HG03196 (cell line): ENCODE data around the gene SH3TC2.

Experiments
- ATAC-seq: cut with Tn5 transposase; IDR thresholded peaks from one replicate; pipeline ENCODE4 v1.9.1; 2021; ENCODE audit not compliant: unreplicated experiment

The SH3TC2 gene

DNA sequence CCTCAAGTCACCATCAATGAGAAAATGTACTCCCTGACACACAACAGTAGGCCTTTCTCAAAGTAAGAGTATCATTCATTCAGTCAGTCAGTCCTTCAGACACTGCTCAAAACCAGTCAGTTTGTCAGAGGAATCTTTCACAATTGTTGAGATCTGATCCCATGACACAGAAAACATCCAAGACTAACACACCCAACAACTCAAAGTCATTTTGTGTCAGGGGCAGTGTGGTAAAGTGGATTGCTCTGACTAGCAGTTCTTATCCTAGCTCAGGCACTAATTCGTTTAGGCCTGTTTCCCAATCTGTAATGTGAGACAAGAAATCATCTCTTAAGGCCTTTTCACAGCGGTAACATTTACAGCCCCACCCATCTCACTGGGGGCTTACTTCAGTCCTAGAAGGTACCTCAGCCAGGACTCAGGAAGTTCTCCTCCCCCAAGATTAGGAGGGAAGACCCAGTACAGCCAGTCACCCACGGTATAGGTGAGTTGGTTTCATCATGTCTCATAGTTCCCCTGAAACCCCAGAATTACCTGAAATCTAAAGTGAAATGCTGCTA lies 31.9 kb downstream of the SH3TC2 start:
- no peak for ATAC-seq

DNA sequence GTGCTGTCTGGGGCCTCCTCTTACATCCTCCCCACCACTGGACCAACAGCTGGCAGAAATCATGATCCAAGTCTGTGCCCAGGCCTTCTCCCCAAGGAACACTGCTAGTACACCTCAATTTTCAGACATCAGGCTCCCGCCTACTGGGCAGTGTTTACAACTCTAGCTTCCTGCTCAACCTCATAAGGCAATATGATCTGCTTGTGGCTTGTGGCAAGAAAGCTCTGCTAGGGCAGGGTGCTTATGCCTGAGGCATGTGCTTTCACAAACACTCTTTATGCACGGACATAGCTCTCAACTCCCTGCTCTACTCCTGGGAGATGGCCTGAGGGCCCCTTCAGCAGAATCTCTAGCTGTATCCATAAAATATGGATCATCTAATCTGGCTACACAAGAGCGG lies 32.5 kb downstream of the SH3TC2 start:
- ATAC-seq = no peak

DNA sequence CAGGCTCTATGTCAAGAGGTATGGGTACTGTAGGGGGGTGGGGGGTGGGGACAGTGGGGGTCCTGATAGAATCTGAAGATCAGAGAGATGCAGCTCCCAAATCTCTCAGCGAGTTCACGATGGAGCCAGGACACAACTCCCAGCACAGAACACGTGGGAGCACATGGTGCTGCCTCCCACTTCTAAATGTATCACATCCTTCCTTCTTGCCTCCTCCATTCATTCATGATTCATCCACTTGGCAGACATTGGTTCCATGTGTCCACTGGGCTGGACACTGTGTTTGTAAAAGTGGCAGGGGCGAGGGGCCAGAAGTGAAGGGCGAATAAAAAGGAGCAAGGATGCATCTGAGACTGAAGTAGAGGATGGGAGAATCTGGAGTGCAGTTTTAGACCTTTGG lies 33.9 kb downstream of the SH3TC2 start:
- ATAC-seq = no peak

DNA sequence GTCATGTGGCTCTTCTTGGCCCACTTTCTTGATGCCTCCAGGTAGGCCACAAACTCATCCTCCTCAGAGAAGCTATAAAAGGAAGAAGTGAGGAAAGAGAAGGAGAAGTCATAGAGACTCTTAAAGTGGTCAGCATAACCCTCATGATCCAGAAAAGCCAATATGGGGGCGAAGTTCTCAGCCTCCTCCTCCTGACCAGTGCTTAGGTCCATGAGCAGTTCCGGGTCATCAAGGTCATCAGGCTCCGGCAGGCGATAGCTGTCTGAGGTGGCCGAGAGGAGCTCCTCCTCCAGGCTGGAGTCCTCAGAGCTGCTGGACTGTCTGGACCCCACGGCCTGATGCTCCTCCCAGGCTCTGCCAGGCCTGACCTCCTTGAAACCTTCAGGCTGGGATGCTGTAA lies 34.7 kb downstream of the SH3TC2 start:
- ATAC-seq = no peak

DNA sequence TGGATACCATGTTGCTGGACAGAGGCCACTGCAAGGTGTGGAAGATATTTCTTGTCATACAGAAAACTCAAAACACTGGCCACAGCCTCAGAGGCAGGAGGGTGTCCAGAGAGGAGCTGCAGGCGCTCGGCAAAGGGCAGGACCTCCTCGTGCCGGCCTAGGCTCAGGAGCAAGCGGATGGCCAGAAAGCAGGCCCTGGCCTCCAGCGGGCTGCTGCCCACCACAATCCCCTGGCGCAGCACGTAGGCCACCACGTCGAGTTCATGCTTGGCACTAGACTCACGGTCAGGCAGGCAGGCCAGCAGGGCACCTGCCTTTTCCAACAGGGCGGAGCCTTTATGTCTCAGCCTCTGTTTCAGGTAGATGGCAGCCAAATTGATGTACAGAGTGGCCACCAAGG lies 35.2 kb downstream of the SH3TC2 start:
- no peak for ATAC-seq

DNA sequence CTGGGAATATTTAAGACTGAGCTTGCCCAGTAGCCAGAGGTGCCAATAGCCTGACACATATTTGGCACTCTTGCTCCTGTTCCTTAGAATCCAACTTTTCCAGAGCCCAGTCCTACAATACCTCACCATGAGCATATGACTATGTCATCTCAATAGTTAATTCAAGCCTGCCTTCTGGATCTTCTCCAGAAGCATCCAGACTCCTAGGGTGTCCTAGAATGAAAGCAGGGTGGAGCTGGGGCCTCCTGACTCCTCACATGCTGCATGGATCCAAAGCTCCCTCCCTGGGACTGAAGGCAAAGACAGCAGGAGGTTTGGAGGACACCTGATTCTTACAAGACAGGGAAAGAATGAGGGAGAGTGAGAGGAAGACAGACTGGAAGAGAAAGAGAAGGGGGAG lies 37.9 kb downstream of the SH3TC2 start:
- ATAC-seq = no peak

DNA sequence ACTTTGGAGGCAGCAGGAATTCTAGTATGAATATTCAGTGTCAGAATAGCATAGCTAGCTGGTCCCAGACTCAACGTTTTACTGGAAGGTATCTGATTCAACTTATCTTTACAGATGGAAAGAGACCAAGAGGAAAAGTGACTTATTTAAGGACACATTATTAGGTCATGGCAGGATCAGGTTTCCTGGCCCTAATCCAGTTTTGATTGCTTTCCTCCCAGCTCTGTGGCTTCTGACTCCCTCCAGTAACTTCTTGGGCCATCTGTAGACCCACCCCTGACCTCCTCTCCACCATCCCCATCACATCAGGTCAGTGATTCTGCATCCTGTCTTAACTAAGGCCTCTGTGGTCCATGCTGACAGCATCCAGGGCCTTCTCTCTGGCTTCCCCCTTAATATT lies 38.4 kb downstream of the SH3TC2 start:
- ATAC-seq = no peak

DNA sequence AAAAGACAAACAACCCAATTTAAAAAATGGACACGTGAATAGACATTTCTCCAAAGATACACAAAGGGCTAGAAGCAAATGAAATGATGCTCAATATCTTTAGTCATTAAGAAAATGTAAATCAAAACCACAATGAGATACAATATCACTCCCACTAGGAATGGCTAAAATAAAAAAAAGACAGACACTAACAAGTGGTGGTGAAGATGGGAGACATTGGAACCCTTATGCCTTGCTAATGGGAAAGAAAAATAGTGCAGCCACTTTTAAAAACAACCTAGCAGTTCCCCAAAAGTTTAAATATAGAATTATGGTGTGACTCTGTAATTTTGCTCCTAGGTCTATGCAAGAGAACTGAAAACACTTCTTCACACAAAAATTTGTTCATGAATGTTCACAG lies 40.7 kb downstream of the SH3TC2 start:
- no peak for ATAC-seq

DNA sequence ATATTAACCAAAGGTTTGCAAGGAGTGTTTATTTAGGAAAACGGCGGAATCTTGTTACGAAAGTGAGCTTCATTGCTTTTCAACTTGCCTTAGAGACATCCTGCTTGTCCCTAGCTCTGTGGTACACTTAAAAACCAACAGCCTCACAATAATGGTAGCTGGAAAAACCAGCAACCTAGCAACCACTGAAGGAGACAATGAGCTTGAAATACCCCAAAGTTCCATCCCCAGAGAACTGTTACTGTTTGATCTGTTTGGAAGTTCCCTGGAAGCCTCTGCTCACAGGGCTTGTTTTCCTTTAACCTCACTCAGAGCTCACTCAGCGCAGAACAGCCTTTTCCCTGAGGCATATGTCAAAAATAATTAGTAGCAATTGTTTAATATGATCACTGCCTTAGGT lies 43.2 kb downstream of the SH3TC2 start:
- no peak for ATAC-seq

DNA sequence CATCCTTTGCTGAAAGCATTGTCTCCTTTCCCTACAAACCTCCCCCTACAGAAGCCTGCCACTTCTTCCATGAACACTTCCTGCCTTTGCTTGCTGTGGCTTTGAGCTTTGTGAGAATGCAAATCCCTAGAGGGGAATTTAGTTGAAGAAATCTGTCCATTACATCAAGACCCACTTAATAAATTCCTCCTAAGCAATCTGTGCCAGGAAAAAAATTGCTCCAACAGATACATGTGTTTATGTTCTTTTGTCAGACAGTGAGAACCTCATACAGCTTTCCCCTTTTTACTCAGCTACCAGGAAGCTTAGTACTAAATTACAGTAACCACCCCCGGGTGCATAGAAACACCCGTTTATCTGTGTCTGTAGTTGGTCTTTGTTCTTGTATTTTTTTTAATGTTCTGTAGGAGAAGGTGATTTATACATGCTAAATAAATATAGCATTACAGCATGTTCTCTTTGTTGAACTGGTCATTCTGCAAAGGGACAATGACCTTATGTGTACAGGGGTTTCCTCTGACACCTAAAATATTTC lies 43.9 kb downstream of the SH3TC2 start:
- ATAC-seq = no peak

DNA sequence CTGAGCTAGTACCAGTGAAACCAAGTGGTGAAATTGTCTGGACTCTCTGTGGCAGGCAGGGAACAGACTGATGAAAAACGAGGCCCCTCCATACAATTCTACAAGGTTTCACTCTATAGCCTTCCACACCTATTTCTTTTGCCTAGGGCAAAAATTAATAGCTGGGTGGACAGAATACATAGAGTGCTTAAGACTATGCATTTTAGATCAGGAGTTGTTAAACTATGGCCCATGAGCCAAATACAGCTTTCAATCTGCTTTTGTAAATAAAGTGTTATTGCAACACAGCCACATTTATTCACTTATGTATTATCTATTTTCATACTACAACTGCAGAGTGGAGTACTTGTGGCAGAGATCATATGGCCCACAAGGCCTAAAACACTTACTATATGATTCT lies 45.2 kb downstream of the SH3TC2 start:
- ATAC-seq = no peak

DNA sequence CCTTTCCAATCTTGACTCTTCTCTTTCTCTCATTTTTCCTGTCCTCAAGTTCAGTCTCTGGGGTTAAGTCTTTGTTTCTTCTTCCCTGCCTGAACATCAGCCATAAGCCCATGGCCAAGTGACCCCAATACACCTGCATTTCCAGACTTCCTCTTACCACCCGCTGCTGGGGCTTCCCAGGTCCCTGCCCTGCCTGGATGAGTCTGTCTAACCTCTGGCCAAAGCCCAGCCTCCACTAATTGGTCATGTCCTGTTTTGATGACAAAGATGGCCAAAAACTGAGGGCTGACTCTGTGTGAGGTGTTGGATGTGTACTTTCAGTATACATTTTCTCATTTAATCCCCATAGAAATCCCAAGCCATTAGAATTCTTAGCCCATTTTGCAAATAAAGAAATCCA lies 47.3 kb downstream of the SH3TC2 start:
- no peak for ATAC-seq

DNA sequence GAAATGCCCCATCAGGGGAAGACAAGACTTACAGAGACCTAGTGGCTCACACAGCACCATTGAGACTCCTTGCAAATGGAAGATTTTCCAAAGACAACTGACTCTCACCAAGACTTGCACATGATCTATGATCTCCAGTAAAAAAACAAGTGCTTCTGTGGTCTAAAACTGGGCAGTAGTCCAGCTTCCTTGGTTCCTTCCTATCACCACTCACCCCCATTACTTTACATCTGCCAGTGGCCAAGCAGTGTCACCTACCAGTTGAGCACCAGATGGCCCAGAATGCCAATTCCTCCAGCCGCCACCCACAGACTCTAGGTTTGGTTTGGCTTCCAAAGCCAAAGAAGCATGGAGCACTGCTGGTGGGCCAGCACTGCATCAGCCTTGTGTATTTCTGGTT lies 47.7 kb downstream of the SH3TC2 start:
- no peak for ATAC-seq

DNA sequence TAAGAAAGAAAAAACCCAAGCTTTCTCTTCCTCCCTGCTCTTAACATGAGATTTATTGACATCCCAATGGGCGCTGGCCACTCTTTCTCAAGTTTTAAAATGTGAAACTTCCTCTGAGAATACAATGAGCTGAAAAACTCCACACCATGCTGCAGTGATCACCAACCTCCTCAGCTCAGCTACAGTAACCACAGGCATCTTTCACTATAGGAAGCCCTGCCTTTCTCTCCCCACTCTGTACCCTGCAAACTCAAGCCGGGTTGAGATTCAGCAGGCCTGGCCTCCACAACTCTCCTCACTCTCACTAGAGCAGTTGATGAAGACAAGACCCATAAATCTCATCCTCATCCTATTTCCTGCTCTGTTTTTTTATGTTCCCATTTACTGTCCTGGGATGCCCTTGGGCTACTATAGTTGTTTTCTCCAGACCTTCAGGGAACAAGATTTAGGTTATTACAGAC lies 48.3 kb downstream of the SH3TC2 start:
- ATAC-seq = no peak

DNA sequence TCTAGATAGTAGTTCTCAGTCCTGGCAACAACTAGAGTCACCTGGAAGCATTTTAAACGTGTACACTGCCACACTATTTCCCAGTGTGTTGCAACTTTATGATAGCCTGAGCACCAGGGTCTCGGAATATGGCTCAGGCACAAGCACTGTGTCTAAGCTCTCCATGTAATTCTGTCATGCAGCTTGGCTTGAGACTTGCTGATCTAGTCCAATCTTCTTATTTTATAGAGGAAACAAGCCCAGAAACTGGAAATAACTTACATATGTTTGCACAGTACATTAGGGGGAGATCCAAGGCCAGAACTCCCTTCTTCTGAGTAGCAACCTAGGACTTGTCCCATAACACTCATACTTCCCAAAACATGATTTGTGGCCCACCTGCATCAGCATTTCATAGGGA lies 49.1 kb downstream of the SH3TC2 start:
- ATAC-seq = no peak

DNA sequence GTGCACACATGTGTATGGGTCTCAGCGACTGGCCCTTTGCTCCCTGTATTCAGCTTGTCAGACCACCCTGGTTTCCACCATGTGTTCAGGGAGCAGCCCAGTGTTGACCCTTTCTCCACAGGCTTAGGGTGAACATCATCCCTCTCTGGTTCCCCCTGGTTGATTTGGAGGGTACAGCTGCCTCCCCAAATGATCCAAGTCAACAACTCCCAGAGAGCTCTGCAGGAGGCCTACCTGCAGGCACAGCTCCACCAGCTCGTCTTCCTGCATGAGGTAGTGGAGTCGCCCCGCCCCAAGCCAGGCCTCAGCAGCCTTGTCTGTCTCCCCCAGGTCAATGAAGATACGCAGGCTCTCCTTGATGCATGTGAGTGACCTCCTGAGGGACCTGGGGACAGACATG lies 50.5 kb downstream of the SH3TC2 start:
- no peak for ATAC-seq

DNA sequence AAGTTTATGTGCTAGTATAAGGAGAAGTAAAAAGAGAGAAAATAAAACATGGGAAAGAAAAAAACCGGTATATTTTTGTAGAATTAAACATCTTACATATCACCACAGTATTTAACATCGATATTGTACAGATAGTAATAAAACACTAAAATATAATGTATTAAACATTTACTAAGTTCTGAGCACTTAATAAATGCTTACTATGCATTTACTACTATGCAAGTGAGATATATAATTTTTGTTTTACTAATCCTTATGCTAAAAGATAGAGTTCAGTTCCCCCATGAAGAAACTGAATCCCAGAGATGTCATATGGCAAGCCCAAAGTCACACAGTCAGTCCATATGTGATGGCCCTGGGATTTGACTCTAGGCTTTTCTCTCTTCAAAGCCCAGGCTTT lies 51.1 kb downstream of the SH3TC2 start:
- ATAC-seq = no peak

DNA sequence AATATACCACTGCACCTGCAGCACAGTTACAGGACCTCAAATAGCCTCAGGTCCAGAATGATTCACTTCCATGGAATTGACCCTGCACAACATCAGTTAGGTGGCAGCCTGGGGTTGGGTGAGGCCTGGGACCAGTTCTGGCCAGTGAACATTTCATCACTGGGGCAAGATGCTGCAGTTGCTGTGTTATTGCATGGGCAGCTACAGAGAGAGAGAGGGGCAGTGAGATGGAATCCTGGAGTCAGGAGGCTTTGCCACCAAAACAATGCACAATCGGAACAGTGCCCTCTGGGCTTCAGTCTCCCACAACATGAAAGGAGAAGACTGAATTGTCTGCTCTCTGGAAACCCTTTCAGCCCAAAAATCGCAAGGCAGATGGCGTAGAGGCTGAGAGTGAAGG lies 51.8 kb downstream of the SH3TC2 start:
- ATAC-seq = no peak

DNA sequence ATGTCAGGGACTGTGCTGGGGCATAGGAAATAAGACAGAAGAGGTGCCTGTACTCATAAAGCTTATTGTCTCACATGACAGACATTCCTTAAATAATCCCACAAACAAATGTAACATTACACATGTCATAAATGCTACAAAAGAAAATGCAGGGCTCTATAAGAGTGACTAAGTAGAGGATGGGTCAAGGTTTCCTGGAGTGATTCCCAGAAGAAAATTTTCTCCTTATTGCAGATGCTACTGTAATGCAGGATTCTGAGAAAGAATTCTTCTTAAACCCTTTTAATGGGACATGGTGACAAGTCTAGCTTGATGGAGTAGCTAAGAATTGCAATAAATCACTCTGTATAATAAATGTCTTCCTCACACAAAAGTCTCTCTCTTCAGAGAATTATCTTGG lies 55.7 kb downstream of the SH3TC2 start:
- no peak for ATAC-seq

DNA sequence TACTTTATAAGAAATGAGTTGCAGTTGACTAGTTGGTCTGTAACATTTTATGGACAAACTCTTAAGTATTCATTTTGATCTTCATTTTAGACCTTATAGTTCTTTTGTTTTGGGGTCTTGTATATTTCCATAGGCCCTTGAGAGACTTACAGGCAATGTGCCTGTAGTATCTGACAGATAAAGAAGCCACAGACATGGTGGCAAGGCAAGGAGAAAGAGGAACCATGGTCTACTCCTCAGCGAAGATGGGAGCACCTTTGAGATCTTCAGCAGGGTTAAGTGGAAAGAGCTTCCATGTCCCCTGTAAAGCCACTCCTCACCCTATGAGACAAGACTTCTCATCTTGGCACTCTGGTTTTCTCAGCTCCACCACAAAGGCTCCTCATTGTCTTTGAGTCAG lies 56.4 kb downstream of the SH3TC2 start:
- no peak for ATAC-seq

DNA sequence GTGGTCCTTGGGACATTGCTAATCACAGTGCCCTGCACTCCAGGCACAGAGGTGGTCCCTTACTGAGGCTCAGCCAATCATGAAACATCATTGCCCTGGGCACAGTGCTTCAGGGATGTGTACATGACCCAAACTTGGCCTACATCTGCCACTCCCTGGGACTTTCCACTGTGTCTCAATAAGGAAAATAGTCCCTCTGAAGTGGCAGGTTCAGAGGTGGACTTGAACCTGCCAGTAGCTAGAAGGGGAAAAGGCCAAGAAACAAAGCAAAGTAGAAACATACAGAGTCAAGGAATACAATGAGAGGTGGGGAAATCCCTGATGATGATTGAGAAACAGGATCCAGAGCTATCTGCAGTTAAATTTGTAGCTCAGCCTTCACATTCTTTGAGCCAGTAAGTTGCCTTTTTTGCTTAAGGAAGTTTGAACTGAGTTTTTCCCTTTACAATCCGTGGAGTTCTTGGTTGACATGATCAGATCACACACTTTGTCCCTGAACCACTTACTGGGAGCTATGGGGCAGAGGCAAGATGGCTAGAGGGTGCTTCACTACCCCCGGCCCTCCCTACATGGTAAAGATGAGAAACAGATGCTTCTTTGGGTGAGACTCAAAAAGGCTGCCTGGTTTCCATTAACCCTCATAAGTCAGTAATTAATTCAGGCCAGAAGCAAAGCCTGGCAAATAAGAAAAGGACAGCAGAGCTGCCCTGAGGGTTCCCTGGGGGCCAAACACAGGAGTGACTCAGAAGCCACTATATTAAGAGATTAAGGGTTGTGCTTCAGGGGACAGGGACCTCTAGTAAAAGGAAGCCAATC lies 57.6 kb downstream of the SH3TC2 start:
- no peak for ATAC-seq

DNA sequence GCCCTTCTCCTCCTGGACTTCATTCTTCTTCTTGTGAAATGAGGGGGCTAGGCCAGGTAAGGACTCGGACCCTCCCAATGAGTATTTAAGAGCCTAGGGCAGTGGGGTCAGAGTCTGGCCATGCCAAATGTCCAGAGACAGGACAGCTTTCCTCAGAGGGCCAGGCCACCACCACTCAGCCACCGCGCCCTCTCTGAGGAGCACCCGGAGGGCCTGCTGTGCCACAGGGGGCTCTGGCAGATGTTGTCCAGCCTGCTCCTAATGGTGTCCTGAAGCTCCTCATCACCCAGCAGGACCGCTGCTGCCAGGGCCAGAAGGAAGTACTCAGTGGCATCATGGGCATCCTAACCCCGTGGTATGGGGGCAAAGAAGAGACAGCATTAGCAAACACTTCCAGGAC lies 58.3 kb downstream of the SH3TC2 start:
- ATAC-seq = no peak
